DND-41 (cell line): ENCODE measurements around the gene RSPH3.

ENCODE experiments used
- CTCF ChIP-seq: IDR thresholded peaks from 2 replicates; pipeline ENCODE4 v1.5.1; 2012; ENCODE audit warnings: borderline replicate concordance, low read length, moderate library complexity, mild to moderate bottlenecking; ENCODE audit not compliant: poor library complexity, severe bottlenecking; ENCODE audit errors: extremely low read depth
- EZH2 ChIP-seq: IDR thresholded peaks from 3 replicates; pipeline ENCODE4 v1.6.1; 2012; ENCODE audit warnings: borderline replicate concordance, low read depth, mild to moderate bottlenecking, moderate library complexity, low read length, inconsistent platforms; ENCODE audit not compliant: severe bottlenecking

- TF ChIP-seq EZH2 (no peak), CTCF (no peak)
Measured at GRCh38 chr6:159037756-159038290, 37.8 kb upstream of the RSPH3 start.
